LNCAP (cell line): ENCODE measurements around the gene MXI1.

Source experiments
- CTCF ChIP-seq: fragments of 450-650 bp; IDR thresholded peaks from 2 replicates; pipeline ENCODE4 v1.5.1; 2017; ENCODE audit warnings: mild to moderate bottlenecking

The MXI1 gene

GRCh38 chr10:110184398-110184797, 23.0 kb upstream of the MXI1 start:
- no peak for TF ChIP-seq CTCF

GRCh38 chr10:110190170-110190569, 17.2 kb upstream of the MXI1 start:
- no peak for TF ChIP-seq CTCF

- no peak for TF ChIP-seq CTCF
Measured at GRCh38 chr10:110192552-110192951, 14.9 kb upstream of the MXI1 start.

- TF ChIP-seq CTCF: no peak
Measured at GRCh38 chr10:110200503-110200902, 6.9 kb upstream of the MXI1 start.

GRCh38 chr10:110203500-110204455, 3.6 kb upstream of the MXI1 start:
- TF ChIP-seq CTCF: no peak

GRCh38 chr10:110205051-110205675, 2.2 kb upstream of the MXI1 start:
- no peak for TF ChIP-seq CTCF

GRCh38 chr10:110207805-110208613, 604 bp downstream of the MXI1 start:
- TF ChIP-seq CTCF: no peak
